CD4-positive, alpha-beta T cell treated with Interleukin-17A for 1 hour (primary cell): ENCODE data around the gene TMEM239.
"Not testable (repeated sequence)": the region's sequence is repeated elsewhere in the genome, so short reads cannot be mapped to it uniquely, and the experiment has no call there.

Experiments used
- DNase-seq: peaks from one replicate; pipeline ENCODE4 v3.0.0-alpha.2; 2020

TMEM239 gene

DNA sequence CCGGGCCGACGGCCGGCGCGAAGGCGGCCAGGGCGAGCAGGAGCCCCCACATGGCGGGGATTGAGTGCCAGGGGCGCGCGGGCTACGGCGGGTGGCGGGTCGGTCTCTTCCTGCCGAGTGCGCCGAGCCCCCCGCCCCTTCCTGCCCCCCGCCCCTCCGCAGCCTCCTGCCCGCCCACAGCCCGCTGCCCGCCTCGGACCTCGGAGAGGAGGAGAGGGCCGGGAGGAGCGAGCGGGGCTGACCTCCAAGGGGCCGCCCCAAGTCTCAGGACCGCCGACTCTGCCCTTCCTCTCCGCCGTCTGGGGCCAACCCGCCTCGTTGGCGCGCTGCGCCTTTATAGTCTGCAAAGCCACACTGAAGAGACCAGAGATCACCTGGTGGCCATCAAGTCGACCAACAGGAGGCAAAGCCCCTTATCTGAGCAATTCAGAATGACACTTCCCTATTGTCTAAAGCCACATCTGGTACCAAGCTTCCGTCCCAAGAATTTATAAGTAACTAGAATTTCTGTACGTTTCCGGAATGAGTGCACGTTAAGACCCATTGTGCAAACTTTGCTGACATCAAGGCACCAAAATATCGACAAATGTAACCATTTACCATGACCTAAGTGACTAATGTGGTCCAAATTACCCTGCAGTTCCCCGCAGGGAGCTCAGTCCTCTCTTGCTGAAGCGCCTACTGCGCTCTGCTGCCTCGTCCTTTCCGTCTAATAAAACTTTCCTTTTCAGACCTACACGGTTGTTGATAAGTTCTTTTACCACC is 15.5 kb upstream of the TMEM239 start, which contains the start of gene CPXM1:
CPXM1 (minus strand) TSS at position 107 of the 765 bp plus-strand sequence; CDS start at position 52, 55 bp downstream.
- DNase-seq = no peak

DNA sequence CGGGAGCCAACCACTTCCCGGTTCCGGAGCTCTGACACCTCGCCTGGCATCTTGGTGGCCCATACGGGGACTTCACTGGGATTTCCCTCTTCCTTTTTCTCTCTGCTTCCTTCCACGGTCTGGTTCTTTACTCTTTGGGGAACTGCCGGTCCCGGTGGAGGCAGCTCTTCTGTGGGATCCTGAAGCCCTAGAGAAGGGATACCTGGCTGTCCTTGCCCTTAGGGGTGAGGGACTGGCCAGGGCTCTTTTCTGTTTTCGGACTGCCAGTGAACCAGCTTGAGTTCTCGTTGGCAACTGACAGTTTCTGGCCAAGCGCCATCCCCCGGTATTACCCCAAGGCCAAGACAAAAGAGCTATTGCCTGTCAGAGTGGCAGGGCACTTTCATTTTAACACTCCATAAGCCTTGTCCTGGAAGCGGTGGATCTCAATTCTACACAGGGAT is 14.9 kb upstream of the TMEM239 start:
- DNase-seq = no peak

GRCh38 chr20:2804041-2804828 is 11.9 kb upstream of the TMEM239 start:
- DNase-seq = no peak

DNA sequence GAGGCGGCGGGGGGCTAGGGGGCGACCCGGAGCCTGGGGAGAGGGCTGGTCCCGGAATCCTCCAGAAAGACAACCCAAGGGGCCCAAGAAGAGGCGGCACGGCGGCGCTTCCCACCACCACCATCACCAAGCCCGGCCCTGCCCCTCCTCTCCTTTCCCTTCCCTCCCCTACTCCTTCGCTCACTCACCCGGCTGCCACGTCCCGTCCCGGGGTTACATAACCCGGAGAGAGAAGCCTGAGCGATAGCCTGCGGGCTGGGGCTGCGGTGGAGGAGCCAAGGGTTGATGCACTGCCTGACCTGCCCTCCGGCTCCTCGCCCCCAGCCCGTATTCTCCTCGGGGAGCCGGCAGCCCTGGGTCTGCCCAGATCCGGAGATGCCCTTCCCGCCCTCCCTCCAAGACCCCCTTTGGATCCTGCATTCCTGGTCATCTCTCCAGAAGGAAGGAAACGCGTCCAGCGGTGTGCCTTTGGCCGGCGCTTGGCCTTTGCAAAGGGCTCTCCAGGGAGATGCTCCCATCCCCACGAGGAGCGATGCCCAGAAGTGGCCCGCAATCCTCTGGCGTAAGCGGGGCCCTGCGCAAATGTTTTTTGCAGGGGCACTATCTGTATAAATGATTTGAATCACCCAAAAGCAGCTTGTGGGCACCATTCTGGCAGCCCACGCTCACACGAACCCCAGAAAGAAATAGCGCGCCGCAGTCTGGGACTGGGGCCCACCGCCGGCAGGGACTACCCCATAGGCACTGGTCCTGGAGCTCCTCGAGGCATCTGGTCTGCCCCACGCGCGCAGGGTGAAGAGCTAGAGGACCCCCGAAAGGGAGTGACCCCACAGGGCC is 11.1 kb upstream of the TMEM239 start:
- no peak for DNase-seq

GRCh38 chr20:2805689-2806350 is 10.3 kb upstream of the TMEM239 start:
- no peak for DNase-seq

DNA sequence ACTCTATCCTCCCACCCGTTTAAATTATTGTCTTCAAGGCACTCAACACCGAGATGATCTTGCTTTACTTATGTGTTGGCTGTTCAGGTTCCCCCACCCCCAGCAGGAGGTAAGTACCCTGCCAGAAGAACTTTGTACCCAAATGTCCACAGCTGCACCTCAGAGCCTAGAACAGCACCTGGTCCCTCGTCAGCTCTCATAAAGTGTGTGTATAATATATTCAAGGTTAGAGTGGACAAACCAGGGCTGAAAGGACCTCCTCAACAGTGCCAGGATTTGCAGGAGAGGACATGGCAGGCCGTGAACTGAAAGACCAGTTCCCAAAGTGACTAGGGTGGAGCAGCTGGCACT is 9.8 kb upstream of the TMEM239 start:
- DNase-seq = no peak

GRCh38 chr20:2807019-2807418 is 9.1 kb upstream of the TMEM239 start:
- DNase-seq = no peak

- DNase-seq = not testable (repeated sequence)
These were observed 8.2 kb upstream of the TMEM239 start for GRCh38 chr20:2807929-2808328.

GRCh38 chr20:2809690-2810089 is 6.5 kb upstream of the TMEM239 start:
- DNase-seq = no peak

DNA sequence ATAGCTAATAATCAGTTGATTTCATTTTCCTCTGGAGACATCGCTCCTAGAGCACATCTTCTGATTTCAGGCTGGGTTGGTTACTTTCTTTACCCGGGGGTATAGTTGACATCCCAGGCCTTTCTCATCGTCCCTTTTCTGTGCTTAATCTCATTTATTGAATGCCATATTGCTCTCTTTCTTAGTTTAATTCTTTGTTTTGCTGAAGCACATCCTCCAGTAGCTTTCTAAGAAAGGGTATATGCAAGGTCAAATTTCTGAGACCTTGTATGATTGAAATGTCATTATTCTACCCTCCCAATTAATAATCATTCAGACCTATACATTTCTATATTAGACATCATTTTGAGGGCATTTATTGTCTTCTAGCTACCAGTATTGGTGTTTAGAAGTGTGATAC is 4.0 kb upstream of the TMEM239 start:
- no peak for DNase-seq

- no peak for DNase-seq
These were observed 2.1 kb upstream of the TMEM239 start for GRCh38 chr20:2814076-2814475.

DNA sequence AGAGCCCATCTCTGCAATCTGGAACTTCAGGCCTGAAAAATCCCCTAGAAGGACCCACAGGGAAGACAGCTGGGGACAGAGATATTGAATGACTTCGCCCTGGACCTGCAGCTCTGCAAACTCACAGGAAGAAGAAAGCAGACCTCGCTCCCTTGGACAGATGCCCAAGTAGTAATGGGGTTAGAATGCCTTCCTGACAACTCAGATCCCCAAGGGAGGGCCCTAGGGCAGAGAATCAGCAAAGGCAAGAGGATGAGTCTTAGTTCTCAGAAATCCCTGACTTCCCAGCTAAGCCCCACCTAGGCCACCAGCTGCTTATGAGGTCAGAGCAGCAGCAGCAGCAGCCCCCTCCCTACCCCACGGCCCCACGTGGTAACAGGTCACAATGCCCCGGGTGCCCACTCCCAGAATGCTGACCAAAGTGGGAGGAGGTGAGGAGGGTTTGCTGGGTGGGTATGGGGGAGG is 1.5 kb upstream of the TMEM239 start, which contains the start of gene C20orf141:
C20orf141 (plus strand) TSS at position 401 of the 465 bp plus-strand sequence. CDS start 198 bp downstream, outside the sequence.
- no peak for DNase-seq

DNA sequence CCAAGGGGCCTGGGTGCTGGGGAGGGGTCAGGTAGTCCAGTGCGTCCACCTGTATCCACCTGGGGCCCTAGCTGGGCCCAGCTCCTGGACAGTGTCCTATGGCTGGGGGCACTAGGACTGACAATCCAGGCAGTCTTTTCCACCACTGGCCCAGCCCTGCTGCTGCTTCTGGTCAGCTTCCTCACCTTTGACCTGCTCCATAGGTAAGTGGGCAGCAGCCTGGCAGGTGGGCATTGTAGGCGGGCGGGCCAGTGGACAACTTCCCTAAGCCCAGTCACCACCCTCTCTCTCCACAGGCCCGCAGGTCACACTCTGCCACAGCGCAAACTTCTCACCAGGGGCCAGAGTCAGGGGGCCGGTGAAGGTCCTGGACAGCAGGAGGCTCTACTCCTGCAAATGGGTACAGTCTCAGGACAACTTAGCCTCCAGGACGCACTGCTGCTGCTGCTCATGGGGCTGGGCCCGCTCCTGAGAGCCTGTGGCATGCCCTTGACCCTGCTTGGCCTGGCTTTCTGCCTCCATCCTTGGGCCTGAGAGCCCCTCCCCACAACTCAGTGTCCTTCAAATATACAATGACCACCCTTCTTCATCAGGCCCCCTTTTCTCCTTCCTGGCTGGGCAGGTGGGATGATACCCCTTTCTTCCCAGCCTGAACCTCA is 793 bp upstream of the TMEM239 start:
- DNase-seq = no peak

DNA sequence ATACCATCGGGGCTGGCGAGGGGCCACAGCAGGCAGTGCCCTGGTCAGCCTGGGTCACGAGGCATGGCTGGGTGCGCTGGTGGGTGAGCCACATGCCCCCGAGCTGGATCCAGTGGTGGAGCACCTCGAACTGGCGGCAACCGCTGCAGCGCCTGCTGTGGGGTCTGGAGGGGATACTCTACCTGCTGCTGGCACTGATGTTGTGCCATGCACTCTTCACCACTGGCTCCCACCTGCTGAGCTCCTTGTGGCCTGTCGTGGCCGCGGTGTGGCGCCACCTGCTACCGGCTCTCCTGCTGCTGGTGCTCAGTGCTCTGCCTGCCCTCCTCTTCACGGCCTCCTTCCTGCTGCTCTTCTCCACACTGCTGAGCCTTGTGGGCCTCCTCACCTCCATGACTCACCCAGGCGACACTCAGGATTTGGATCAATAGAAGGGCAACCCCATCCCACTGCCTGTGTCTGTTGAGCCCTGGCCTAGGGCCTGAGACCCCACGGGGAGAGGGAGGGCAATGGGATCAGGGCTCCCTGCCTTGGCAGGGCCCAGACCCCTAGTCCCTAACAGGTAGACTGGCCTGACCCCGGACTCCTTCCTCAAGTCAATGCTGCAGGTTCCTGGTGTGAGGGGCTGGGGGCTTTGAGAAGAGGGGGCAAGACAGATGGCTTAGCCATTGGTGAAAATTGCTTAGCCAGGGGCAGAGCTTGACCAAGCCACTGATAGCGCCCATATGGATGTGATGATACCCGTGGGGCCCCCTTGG is 598 bp downstream of the TMEM239 start:
- DNase-seq = no peak

DNA sequence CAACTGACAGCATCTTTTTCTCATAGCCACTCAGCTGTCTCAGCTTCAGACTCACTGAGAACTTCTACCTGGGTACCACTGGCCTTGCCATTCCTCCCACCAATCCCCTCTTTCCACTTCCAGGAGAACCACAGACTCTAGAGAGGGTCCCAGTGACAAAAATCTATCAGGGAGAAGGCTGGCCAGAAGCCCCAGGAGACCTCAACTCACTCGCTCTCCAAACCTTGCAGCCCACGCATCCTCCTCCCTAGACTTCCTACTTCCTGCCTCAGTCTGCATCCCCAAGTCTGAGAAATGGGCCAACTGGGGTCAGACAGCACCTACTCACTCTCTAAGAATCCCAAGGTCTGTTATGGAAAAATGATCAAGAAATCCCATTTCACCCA is 1.2 kb downstream of the TMEM239 start:
- no peak for DNase-seq

DNA sequence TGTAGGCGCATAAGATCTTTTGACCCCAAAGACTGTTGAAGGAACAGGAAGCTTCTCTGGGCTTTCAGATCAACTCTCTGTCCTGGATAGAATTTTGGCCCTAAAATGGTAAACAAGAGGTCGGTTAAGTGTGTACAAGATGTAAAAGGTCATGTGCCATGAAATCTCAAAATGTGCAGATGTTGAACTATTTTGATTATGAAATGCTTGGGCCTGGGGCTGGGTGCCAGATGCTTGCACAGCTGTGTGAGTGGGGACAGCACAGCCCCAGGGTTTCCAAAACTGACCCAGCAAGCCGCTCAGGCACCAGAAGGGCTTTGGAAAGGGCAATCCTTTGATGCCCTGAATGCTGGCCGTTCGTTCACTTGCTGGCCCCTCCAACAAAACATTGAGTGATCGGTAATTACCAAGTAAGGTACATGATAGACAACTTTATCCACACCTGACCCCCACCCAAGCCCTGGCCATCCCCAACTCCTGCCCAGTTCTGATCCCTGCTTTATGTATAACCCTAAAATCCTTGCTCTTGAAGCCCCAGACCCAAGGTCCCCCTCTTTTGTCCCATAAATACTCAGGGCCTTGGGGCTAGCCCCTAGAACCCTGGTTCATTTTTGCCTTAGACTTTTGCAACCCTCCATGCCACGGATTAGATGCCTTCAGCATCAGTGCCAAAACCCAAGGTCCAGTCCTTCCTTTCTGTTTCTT is 1.9 kb downstream of the TMEM239 start:
- DNase-seq = no peak

DNA sequence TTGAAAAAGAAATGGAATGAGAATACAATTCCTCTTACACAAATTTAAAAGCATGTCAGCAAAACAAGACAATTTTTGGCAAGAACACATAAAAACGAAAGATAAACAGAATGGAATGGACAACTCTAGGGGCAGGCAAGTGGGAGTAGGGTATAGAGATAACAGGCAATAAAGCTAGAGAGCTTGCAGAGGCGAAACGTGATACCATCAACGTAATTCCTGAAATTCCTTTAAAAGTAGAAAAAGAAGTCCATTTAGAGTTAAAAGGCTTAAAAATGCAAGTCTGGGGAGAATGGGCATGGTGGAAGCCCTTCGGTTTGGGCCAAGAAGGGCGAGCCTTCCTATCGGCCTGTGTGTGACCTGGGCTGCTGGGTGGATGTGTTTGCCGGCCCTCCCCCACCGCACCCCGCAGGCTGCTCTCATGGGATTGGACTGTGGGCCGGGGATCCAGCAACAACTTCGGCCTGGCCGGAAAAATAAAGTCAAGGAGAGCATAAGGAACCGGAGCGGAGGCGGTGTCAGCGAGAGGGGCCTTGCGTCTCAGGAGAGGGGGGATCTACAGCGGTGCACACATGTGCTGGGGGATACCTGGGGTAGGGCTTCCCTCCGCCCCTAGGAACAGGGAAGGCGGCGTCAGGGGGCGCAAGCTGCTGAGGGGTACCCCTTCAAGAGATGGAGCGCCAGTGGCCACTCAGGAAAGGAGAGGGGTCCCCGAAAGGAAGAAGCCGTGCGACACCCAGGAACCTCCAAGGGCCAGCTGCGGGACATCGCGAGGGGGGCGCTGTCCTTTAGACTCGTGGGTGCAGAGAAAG is 4.1 kb downstream of the TMEM239 start:
- no peak for DNase-seq

- no peak for DNase-seq
These were observed 5.0 kb downstream of the TMEM239 start for GRCh38 chr20:2820896-2821869.
